Neural crest cell (in vitro differentiated cells): ENCODE measurements around the gene GZMM. TPM values are rescaled to one million over a fixed set of nuclear protein-coding genes. Genes with fewer than 3 reads are reported as not detected.

Experiments
- DNase-seq: peaks from one replicate; pipeline ENCODE4 v3.0.0; 2021; ENCODE audit warnings: low read depth, mixed read lengths, low spot score
- H3K27ac Mint-ChIP-seq: one replicate; pipeline ENCODE4 v1.8.0; 2021; ENCODE audit warnings: mild to moderate bottlenecking, mixed read lengths; ENCODE audit not compliant: unreplicated experiment
- H3K27me3 Mint-ChIP-seq: 2 replicates; pipeline ENCODE4 v1.8.0; 2021; ENCODE audit warnings: low read depth, mild to moderate bottlenecking, mixed read lengths
- H3K36me3 Mint-ChIP-seq: 2 replicates; pipeline ENCODE4 v1.8.0; 2021; ENCODE audit warnings: low read depth, mild to moderate bottlenecking, mixed read lengths
- H3K4me1 Mint-ChIP-seq: 2 replicates; pipeline ENCODE4 v1.8.0; 2021; ENCODE audit warnings: mixed read lengths
- H3K4me3 Mint-ChIP-seq: one replicate; pipeline ENCODE4 v1.8.0; 2021; ENCODE audit warnings: mild to moderate bottlenecking, mixed read lengths
- H3K9me3 Mint-ChIP-seq: 2 replicates; pipeline ENCODE4 v1.8.0; 2021; ENCODE audit warnings: mixed read lengths
- total RNA-seq: library from RNA; stranded (reverse); gene quantifications from 2 replicates; pipeline ENCODE4 v1.2.1, GENCODE V29; 2021
- TF ChIP-seq, protein P1 (sequence below): fragments of 200-600 bp; sonication (generic); conservative IDR thresholded peaks from 2 replicates; pipeline ENCODE4 v1.5.0; 2021; ENCODE audit warnings: antibody characterized with exemption, mild to moderate bottlenecking

Gene GZMM
- total RNA-seq, 1 donor from 2014 or later, result not detected

DNA sequence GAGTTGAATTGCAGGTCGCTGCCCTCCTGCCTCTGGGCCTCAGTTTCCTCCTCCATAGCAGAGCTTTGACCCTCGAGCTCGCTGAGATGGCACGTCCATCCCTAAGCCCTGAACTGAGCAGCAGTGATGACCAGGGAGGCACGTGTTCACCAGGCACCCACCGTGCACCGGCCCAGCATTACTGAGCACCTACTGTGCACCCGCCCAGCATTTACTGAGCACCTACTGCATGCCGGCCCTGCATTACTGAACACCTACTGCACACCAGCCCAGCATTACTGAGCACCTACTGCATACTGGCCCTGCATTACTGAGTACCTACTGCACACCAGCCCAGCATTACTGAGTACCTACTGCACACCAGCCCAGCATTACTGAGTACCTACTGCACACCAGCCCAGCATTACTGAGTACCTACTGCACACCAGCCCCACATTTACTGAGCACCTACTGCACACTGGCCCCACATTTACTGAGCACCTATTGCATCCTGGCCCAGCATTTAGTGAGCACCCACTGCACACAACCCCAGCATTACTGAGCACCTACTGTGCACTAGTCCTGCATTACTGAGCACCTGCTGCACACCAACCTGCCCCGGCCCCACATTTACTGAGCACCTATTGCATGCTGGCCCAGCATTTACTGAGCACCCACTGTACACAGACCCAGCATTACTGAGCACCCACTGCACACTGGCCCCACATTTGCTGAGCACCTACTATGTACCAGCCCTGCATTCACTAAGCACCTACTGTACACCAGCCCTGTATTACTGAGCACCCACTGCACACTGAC is 30.3 kb upstream of the GZMM start:
- no peaks in the 10 kb centered on the region for H3K9me3 Mint-ChIP-seq
- DNase-seq, result no peak
- TF ChIP-seq, protein P1, sequence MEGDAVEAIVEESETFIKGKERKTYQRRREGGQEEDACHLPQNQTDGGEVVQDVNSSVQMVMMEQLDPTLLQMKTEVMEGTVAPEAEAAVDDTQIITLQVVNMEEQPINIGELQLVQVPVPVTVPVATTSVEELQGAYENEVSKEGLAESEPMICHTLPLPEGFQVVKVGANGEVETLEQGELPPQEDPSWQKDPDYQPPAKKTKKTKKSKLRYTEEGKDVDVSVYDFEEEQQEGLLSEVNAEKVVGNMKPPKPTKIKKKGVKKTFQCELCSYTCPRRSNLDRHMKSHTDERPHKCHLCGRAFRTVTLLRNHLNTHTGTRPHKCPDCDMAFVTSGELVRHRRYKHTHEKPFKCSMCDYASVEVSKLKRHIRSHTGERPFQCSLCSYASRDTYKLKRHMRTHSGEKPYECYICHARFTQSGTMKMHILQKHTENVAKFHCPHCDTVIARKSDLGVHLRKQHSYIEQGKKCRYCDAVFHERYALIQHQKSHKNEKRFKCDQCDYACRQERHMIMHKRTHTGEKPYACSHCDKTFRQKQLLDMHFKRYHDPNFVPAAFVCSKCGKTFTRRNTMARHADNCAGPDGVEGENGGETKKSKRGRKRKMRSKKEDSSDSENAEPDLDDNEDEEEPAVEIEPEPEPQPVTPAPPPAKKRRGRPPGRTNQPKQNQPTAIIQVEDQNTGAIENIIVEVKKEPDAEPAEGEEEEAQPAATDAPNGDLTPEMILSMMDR, result no peak
- H3K4me3 Mint-ChIP-seq, result peak overlapping the region; percentile 57
- peaks cover 14% of the 10 kb centered on the region for H3K36me3 Mint-ChIP-seq
- peak overlapping the region; percentile 78 for H3K27ac Mint-ChIP-seq
- H3K4me1 Mint-ChIP-seq, result peaks cover 32% of the 10 kb centered on the region
- H3K27me3 Mint-ChIP-seq, result peaks cover 7% of the 10 kb centered on the region

DNA sequence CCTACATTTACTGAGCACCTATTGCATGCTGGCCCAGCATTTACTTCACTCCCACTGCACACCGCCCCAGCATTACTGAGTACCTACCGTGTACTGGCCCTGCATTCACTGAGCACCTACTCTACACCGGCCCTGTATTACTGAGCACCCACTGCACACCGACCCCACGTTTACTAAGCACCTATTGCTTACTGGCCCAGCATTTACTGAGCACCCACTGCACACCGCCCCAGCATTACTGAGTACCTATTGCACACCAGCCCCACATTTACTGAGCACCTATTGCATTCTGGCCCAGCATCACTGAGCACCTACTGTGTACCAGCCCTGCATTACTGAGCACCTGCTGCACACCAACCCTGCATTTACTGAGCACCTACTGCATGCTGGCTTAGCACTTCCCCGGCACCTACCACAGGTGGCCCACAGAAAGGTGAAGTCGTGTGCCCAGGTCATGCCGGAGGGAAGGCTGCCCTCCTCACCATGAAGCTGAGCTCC is 29.6 kb upstream of the GZMM start:
- TF ChIP-seq, protein P1, result no peak
- Mint-ChIP-seq H3K9me3 (no peaks in the 10 kb centered on the region), H3K4me1 (peaks cover 32% of the 10 kb centered on the region), H3K4me3 (peak overlapping the region; percentile 57), H3K36me3 (peaks cover 14% of the 10 kb centered on the region), H3K27me3 (peaks cover 7% of the 10 kb centered on the region), H3K27ac (peak overlapping the region; percentile 78)
- DNase-seq, result no peak

DNA sequence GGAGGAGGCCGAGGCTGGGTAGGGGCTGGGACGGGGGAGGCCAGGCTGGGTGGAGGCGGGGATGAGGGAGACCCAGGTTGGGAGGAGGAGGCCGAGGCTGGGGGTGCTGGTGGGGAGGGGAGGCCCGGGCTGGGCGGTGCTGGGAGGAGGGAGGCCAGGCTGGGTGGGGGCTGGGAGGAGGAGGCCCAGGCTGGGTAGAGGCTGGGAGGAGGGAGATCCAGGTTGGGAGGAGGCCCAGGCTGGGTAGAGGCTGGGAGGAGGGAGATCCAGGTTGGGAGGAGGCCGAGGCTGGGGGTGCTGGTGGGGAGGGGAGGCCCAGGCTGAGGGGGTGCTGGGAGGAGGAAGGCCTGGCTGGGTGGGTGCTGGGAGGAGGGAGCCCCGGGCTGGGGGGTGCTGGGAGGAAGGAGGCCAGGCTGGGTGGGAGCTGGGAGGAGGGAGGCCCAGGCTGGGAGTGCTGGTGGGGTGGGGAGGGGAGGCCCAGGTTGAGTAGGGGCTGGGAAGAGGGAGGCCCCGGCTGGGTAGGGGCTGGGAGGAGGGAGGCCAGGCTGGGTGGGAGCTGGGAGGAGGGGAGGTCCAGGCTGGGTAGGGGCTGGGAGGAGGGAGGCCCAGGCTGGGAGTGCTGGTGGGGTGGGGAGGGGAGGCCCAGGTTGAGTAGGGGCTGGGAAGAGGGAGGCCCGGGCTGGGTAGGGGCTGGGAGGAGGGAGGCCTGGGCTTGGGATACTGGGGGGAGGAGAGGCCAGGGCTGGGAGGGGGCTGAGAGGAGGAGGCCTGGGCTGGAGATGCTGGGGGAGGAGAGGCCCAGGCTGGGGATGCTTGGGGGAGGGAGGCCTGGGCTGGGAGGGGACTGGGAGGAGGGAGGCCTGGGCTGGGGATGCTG is 25.9 kb upstream of the GZMM start:
- TF ChIP-seq, protein P1, result no peak
- no peaks in the 10 kb centered on the region for H3K9me3 Mint-ChIP-seq
- H3K4me1 Mint-ChIP-seq, result peaks cover 20% of the 10 kb centered on the region
- no peak for DNase-seq
- H3K36me3 Mint-ChIP-seq, result peaks cover 12% of the 10 kb centered on the region
- no peak overlapping the region for H3K4me3 Mint-ChIP-seq
- H3K27ac Mint-ChIP-seq, result no peak overlapping the region
- peaks cover 7% of the 10 kb centered on the region for H3K27me3 Mint-ChIP-seq

DNA sequence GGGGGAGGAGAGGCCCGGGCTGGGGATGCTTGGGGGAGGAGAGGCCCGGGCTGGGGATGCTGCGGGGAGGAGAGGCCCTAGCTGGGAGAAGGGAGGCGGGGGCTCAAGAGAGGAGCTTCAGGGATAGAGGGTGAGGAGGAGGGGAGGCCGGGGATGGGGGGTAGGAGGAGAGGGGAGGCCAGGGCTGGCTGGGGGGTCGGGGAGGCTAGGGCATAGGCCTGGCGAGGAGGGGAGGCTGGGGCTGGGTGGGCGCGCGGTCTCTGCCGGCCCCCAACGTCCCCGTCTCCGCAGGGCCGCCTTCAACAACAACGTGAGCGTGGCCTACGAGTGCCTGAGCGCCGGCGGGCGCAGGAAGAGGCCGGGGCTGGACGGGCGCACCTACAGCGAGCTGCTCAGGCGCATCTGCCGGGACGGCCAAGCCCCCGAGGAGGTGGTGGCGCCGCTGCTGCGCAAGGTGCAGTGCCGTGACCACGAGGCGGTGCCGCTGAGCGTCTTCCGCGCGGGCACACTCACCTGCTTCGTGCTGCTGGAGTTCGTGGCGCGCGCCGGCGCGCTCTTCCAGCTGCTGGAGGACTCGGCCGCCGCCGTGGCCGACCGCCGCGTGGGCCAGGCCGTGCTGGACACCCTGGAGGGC is 25.1 kb upstream of the GZMM start:
- Mint-ChIP-seq H3K9me3 (no peaks in the 10 kb centered on the region), H3K4me3 (no peak overlapping the region), H3K27ac (no peak overlapping the region), H3K36me3 (peaks cover 9% of the 10 kb centered on the region), H3K4me1 (peaks cover 16% of the 10 kb centered on the region), H3K27me3 (peaks cover 7% of the 10 kb centered on the region)
- peak; percentile 40 for DNase-seq
- TF ChIP-seq, protein P1, result peak; percentile 49

DNA sequence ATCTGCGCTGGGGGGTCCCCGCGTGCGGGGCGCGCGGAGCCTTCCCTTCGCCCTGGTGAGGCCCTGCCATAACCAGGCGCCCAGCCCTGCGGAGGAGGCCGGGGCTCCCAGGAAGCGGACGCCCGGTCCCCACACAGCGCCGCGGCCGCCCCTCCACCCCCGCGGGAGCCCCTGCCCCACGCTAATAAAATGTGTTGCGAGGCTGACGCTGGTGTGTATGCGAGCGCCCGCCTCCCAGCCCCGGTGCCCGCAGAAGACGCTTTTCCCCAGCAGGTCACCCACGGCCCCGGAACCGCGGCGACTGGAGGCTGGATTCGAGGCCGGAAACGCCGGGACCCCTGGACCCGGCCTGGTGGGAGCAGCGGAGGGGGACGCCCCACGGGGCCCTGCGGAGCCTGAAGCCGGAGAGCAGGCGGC is 24.4 kb upstream of the GZMM start:
- H3K4me1 Mint-ChIP-seq, result peaks cover 10% of the 10 kb centered on the region
- TF ChIP-seq, protein P1, result no peak
- H3K27ac Mint-ChIP-seq, result no peak overlapping the region
- H3K36me3 Mint-ChIP-seq, result peaks cover 3% of the 10 kb centered on the region
- DNase-seq, result no peak
- no peak overlapping the region for H3K4me3 Mint-ChIP-seq
- peaks cover 5% of the 10 kb centered on the region for H3K27me3 Mint-ChIP-seq
- no peaks in the 10 kb centered on the region for H3K9me3 Mint-ChIP-seq
